HCT116 (cell line): ENCODE measurements around the gene MORC4. TPM values are rescaled to one million over a fixed set of nuclear protein-coding genes. Genes with fewer than 3 reads are reported as not detected.

Experiments used
- ATAC-seq: fragments of 200-7000 bp; cut with Tn5 transposase; 2 replicates; pipeline ENCODE4 v1.9.1; 2020; ENCODE audit warnings: mild to moderate bottlenecking, moderate library complexity
- BruUV-seq: library from RNA; stranded (reverse); fragments of 400-500 nt; replicated peaks from 2 replicates; lab custom pipeline; 2021; lab: Mats Ljungman, UMichigan
- CTCF ChIA-PET: fragments of 300-600 bp; sonication (Branson Sonifier 250); formaldehyde crosslinking; loops from one replicate; lab custom pipeline; 2021; ENCODE audit warnings: antibody characterized with exemption; lab: Charles Lee
- POLR2A ChIA-PET: fragments of 300-600, 350-600 bp; sonication (Branson Sonifier 250); formaldehyde crosslinking; loops from one replicate; lab custom pipeline; 2021; ENCODE audit warnings: antibody characterized with exemption; lab: Charles Lee
- RAD21 ChIA-PET, 2 experiments: fragments of 300-600 bp; sonication (Branson Sonifier 250); formaldehyde crosslinking; loops; one replicate each; lab custom pipeline; 2023; ENCODE audit warnings: low total read pairs in 2 of 2; ENCODE audit not compliant: uncharacterized antibody in 2 of 2, unreplicated experiment in 2 of 2, low non-redundant PET in 1 of 2; lab: Charles Lee
- DNase-seq: peaks from one replicate; pipeline ENCODE4 v3.0.0-alpha.2; 2010; ENCODE audit warnings: low read depth, low spot score
- H2AFZ ChIP-seq: fragments of 200-600 bp; shearing (Covaris generic), sonication (generic); 2 replicates; pipeline ENCODE4 v1.6.1; 2017; ENCODE audit warnings: low read depth, mixed run types, mixed read lengths, antibody characterized with exemption, low read length; ENCODE audit not compliant: poor library complexity, severe bottlenecking
- H3K27ac ChIP-seq: 2 replicates; pipeline ENCODE4 v1.5.1; 2012; ENCODE audit warnings: low read depth, low read length
- H3K27me3 ChIP-seq: fragments of 200-600 bp; sonication (generic); 2 replicates; pipeline ENCODE4 v1.6.1; 2016; ENCODE audit warnings: mixed run types, low read length, mixed read lengths; ENCODE audit not compliant: insufficient read depth
- H3K36me3 ChIP-seq, 2 experiments: fragments of 200-500 bp in 1 of 2; fragments of 200-600 bp in 1 of 2; sonication (Bioruptor generic) in 1 of 2; sonication (generic) in 1 of 2; 2 replicates each; pipeline versions ENCODE4 v1.5.1 to v1.6.1; 2014 to 2016; ENCODE audit warnings: low read length in 2 of 2, inconsistent platforms in 1 of 2, mixed read lengths in 1 of 2, mixed run types in 1 of 2; ENCODE audit not compliant: insufficient read depth in 2 of 2, control insufficient read depth in 1 of 2
- H3K4me1 ChIP-seq, 2 experiments: fragments of 200-600 bp in 1 of 2; sonication (generic) in 1 of 2; 2 replicates each; pipeline versions ENCODE4 v1.5.1 to v1.6.1; 2012 to 2017; ENCODE audit warnings: low read length in 2 of 2, inconsistent platforms in 1 of 2, mild to moderate bottlenecking in 1 of 2, mixed read lengths in 1 of 2, mixed run types in 1 of 2, moderate library complexity in 1 of 2; ENCODE audit not compliant: insufficient read depth in 2 of 2, control insufficient read depth in 1 of 2
- H3K4me2 ChIP-seq: fragments of 200-600 bp; sonication (generic); 2 replicates; pipeline ENCODE4 v1.6.1; 2017; ENCODE audit warnings: mixed run types, low read length, mixed read lengths
- H3K4me3 ChIP-seq, 2 experiments: fragments of 200-600 bp in 1 of 2; sonication (generic) in 1 of 2; replicated peaks in 1 of 2; 2 replicates each; pipeline ENCODE4 v1.5.1; 2011 to 2016; ENCODE audit warnings: low read length in 2 of 2, control low read depth in 1 of 2, low read depth in 1 of 2, mild to moderate bottlenecking in 1 of 2, mixed read lengths in 1 of 2, mixed run types in 1 of 2
- H3K79me2 ChIP-seq: fragments of 200-600 bp; sonication (generic); 2 replicates; pipeline ENCODE4 v1.6.1; 2017; ENCODE audit warnings: mild to moderate bottlenecking, mixed run types, low read length, moderate library complexity, mixed read lengths; ENCODE audit not compliant: insufficient read depth
- H3K9ac ChIP-seq: fragments of 200-600 bp; sonication (generic); 2 replicates; pipeline ENCODE4 v1.6.1; 2016; ENCODE audit warnings: low read length, mixed read lengths
- H3K9me2 ChIP-seq: fragments of 200-600 bp; sonication (generic), shearing (Covaris generic); 2 replicates; pipeline ENCODE4 v1.6.1; 2017; ENCODE audit warnings: mixed run types, mild to moderate bottlenecking, moderate library complexity; ENCODE audit not compliant: insufficient read depth
- H3K9me3 ChIP-seq, 2 experiments: fragments of 200-500 bp in 1 of 2; fragments of 200-600 bp in 1 of 2; sonication (Bioruptor generic) in 1 of 2; sonication (generic) in 1 of 2; 2 replicates each; pipeline ENCODE4 v1.6.1; 2014 to 2017; ENCODE audit warnings: low read length in 2 of 2, mixed read lengths in 2 of 2, inconsistent platforms in 1 of 2, low read depth in 1 of 2, mild to moderate bottlenecking in 1 of 2, mixed run types in 1 of 2, moderate library complexity in 1 of 2; ENCODE audit not compliant: control insufficient read depth in 1 of 2, insufficient read depth in 1 of 2
- H4K20me1 ChIP-seq: fragments of 200-600 bp; sonication (generic), shearing (Covaris generic); 2 replicates; pipeline ENCODE4 v1.6.1; 2017; ENCODE audit warnings: mixed run types, mild to moderate bottlenecking, moderate library complexity; ENCODE audit not compliant: insufficient read depth
- CEBPB ChIP-seq: IDR thresholded peaks from 2 replicates; pipeline ENCODE4 v1.6.1; 2012; ENCODE audit warnings: low read depth
- ELF1 ChIP-seq: IDR thresholded peaks from 2 replicates; pipeline ENCODE4 v1.6.1; 2012; ENCODE audit warnings: low read depth, borderline replicate concordance
- EZH2 ChIP-seq: fragments of 200-600 bp; sonication (generic); IDR thresholded peaks from 2 replicates; pipeline ENCODE4 v1.6.1; 2017; ENCODE audit warnings: antibody characterized with exemption, mixed run types
- JUND ChIP-seq: IDR thresholded peaks from 2 replicates; pipeline ENCODE4 v1.6.1; 2012
- POLR2A ChIP-seq: IDR thresholded peaks from 2 replicates; pipeline ENCODE4 v1.7.0; 2011; ENCODE audit warnings: borderline replicate concordance; ENCODE audit not compliant: insufficient read depth, insufficient read length; ENCODE audit errors: extremely low read depth
- SP1 ChIP-seq: IDR thresholded peaks from 2 replicates; pipeline ENCODE4 v1.6.1; 2012; ENCODE audit warnings: low read depth
- YY1 ChIP-seq: IDR thresholded peaks from 2 replicates; pipeline ENCODE4 v1.6.1; 2011; ENCODE audit warnings: low read length, low read depth, moderate library complexity, mild to moderate bottlenecking; ENCODE audit not compliant: insufficient replicate concordance; ENCODE audit errors: extremely low read depth
- ZFX ChIP-seq: fragments of 450-650 bp; IDR thresholded peaks from 2 replicates; pipeline ENCODE4 v1.6.1; 2017
- intact Hi-C: fragments of 100-400 bp; cut with micrococcal nuclease; formaldehyde crosslinking; loops from 2 replicates; pipeline ENCODE4 v1.10.0; 2022
- total RNA-seq: library from RNA; stranded (reverse); gene quantifications from one replicate; pipeline ENCODE4 v1.2.1, GENCODE V29; 2021; ENCODE audit not compliant: unreplicated experiment
- TF ChIP-seq, protein P1 (sequence below), 3 experiments: fragments of 200-600 bp in 1 of 3; sonication (generic) in 1 of 3; IDR thresholded peaks in 2 of 3; conservative IDR thresholded peaks in 1 of 3; 2 replicates each; pipeline ENCODE4 v1.5.1; 2012 to 2017; ENCODE audit warnings: low read depth in 2 of 3, low read length in 2 of 3, antibody characterized with exemption in 1 of 3, borderline replicate concordance in 1 of 3, control low read depth in 1 of 3, mild to moderate bottlenecking in 1 of 3, mixed read lengths in 1 of 3, mixed run types in 1 of 3, moderate library complexity in 1 of 3; ENCODE audit not compliant: insufficient read depth in 1 of 3
- TF ChIP-seq, protein P2 (sequence below): IDR thresholded peaks from 2 replicates; pipeline ENCODE4 v1.6.1; 2012; ENCODE audit warnings: low read depth
- TF ChIP-seq, protein P3 (sequence below): IDR thresholded peaks from 2 replicates; pipeline ENCODE4 v1.6.1; 2012

The MORC4 gene
- total RNA-seq, 1 experiment from 2014 or later, result 20.6 TPM

DNA sequence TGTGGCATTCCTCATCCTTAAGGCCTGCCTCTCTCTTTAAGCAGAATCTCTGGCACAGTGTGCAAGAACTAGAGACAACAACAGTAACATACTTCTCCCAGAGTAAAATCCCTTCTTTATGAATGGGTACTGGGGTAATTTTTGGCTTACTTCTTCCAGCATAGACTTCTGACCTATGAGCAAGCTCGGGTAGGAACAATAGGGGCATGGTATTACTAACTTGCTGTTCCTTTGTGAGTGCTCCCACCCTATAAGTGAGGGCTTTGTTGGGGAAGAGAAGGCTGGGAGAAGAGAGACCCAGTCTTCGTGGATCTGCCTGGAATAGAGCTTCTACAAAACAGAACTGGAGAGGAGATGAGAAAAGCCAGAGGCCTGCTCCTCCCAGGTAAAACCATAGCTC lies 49.6 kb downstream of the MORC4 start (continued):
- TF ChIP-seq, protein P1, sequence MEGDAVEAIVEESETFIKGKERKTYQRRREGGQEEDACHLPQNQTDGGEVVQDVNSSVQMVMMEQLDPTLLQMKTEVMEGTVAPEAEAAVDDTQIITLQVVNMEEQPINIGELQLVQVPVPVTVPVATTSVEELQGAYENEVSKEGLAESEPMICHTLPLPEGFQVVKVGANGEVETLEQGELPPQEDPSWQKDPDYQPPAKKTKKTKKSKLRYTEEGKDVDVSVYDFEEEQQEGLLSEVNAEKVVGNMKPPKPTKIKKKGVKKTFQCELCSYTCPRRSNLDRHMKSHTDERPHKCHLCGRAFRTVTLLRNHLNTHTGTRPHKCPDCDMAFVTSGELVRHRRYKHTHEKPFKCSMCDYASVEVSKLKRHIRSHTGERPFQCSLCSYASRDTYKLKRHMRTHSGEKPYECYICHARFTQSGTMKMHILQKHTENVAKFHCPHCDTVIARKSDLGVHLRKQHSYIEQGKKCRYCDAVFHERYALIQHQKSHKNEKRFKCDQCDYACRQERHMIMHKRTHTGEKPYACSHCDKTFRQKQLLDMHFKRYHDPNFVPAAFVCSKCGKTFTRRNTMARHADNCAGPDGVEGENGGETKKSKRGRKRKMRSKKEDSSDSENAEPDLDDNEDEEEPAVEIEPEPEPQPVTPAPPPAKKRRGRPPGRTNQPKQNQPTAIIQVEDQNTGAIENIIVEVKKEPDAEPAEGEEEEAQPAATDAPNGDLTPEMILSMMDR (IDR thresholded peaks at IDR 0.05 in 2 of 3, conservative IDR thresholded peaks at IDR 0.05 in 1 of 3; ENCODE audit: borderline replicate concordance in 1 of 3, insufficient read depth in 1 of 3, low read depth in 2 of 3, low read length in 2 of 3), result no peak
- no peak for TF ChIP-seq YY1
- TF ChIP-seq SP1, result no peak

DNA sequence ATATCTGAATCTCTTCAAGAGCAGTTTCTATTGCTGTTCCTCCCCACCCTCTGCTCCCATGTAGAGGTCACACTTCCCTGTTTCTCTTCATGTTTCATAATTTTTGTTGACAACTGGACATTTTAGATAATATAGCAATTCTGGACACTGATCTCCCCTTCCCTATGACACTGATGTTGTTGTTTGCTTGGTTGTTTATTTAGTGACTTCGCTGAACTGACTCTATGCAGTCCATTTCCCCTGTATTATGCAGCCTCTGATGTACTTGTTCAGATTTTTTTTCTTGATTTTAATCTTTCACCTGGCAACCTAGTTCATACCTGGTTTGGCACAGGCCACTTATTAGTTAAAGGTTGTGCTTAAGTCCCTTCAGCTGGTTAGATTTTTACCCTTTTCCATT lies 50.6 kb downstream of the MORC4 start:
- H3K4me3 ChIP-seq, result no peak overlapping the region
- TF ChIP-seq JUND (no peak), POLR2A (no peak), CEBPB (no peak), ZFX (no peak), EZH2 (no peak), ELF1 (no peak)
- TF ChIP-seq, protein P1 (IDR thresholded peaks at IDR 0.05 in 2 of 3, conservative IDR thresholded peaks at IDR 0.05 in 1 of 3; ENCODE audit: borderline replicate concordance in 1 of 3, insufficient read depth in 1 of 3, low read depth in 2 of 3, low read length in 2 of 3), result no peak
- TF ChIP-seq, protein P2, sequence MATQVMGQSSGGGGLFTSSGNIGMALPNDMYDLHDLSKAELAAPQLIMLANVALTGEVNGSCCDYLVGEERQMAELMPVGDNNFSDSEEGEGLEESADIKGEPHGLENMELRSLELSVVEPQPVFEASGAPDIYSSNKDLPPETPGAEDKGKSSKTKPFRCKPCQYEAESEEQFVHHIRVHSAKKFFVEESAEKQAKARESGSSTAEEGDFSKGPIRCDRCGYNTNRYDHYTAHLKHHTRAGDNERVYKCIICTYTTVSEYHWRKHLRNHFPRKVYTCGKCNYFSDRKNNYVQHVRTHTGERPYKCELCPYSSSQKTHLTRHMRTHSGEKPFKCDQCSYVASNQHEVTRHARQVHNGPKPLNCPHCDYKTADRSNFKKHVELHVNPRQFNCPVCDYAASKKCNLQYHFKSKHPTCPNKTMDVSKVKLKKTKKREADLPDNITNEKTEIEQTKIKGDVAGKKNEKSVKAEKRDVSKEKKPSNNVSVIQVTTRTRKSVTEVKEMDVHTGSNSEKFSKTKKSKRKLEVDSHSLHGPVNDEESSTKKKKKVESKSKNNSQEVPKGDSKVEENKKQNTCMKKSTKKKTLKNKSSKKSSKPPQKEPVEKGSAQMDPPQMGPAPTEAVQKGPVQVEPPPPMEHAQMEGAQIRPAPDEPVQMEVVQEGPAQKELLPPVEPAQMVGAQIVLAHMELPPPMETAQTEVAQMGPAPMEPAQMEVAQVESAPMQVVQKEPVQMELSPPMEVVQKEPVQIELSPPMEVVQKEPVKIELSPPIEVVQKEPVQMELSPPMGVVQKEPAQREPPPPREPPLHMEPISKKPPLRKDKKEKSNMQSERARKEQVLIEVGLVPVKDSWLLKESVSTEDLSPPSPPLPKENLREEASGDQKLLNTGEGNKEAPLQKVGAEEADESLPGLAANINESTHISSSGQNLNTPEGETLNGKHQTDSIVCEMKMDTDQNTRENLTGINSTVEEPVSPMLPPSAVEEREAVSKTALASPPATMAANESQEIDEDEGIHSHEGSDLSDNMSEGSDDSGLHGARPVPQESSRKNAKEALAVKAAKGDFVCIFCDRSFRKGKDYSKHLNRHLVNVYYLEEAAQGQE, result no peak
- TF ChIP-seq, protein P3, sequence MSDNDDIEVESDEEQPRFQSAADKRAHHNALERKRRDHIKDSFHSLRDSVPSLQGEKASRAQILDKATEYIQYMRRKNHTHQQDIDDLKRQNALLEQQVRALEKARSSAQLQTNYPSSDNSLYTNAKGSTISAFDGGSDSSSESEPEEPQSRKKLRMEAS, result no peak
- TF ChIP-seq, all 23 proteins: peak for 0
- ATAC-seq, result no peak
- intact Hi-C loops, result no loop called here
- Histone ChIP-seq H3K36me3 (no peaks in the 10 kb centered on the region; a peak in 1 of 4 replicates), H3K4me1 (no peaks in the 10 kb centered on the region; a peak in 1 of 4 replicates), H4K20me1 (no peaks in the 10 kb centered on the region), H3K9me2 (no peaks in the 10 kb centered on the region), H3K79me2 (no peaks in the 10 kb centered on the region), H2AFZ (no peak overlapping the region), H3K27ac (no peak overlapping the region), H3K27me3 (no peaks in the 10 kb centered on the region), H3K9me3 (no peaks in the 10 kb centered on the region), H3K9ac (no peak overlapping the region), H3K4me2 (no peak overlapping the region)
- BruUV-seq, result no TSS peak
- ChIA-PET CTCF (no interaction called here), POLR2A (no interaction called here), RAD21 (no interaction called here)
- no peak for DNase-seq
